ENCODE measurements around the gene SYNC.

GRCh38 chr1:32741059-32741412, 38.5 kb upstream of the SYNC start:
- TF ChIP-seq CTCF (conservative IDR thresholded peaks at IDR 0.05) = no peak
- TF ChIP-seq EZH2 (IDR thresholded peaks at IDR 0.05; ENCODE audit: low read depth) = no peak
